Effector memory CD8-positive, alpha-beta T cell (primary cell): ENCODE data around the gene SCUBE3.

Experiments used
- ATAC-seq: fragments of 150-1000 bp; cut with Tn5 transposase; replicated peaks from 2 replicates; pipeline ENCODE4 v1.10.0; 2021; ENCODE audit warnings: mild to moderate bottlenecking, moderate library complexity
- DNase-seq, 3 experiments: peaks; one replicate each; pipeline ENCODE4 v3.0.0; 2021
- H3K27ac Mint-ChIP-seq, 2 donors: one replicate each; pipeline ENCODE4 v1.8.0; 2022; ENCODE audit warnings: mild to moderate bottlenecking in 2 of 2, mixed read lengths in 2 of 2, moderate library complexity in 2 of 2
- H3K27me3 Mint-ChIP-seq, 2 donors: one replicate each; pipeline ENCODE4 v1.8.0; 2022; ENCODE audit warnings: mixed read lengths in 2 of 2
- H3K36me3 Mint-ChIP-seq: one replicate; pipeline ENCODE4 v1.8.0; 2022; ENCODE audit warnings: mild to moderate bottlenecking, moderate library complexity, mixed read lengths; ENCODE audit not compliant: insufficient read depth
- H3K4me1 Mint-ChIP-seq, 2 donors: one replicate each; pipeline ENCODE4 v1.8.0; 2022; ENCODE audit warnings: low read depth in 2 of 2, mixed read lengths in 2 of 2
- H3K4me3 Mint-ChIP-seq, 2 donors: one replicate each; pipeline ENCODE4 v1.8.0; 2022; ENCODE audit warnings: mild to moderate bottlenecking in 2 of 2, mixed read lengths in 2 of 2, moderate library complexity in 2 of 2
- H3K9me3 Mint-ChIP-seq, 2 donors: one replicate each; pipeline ENCODE4 v1.8.0; 2022; ENCODE audit warnings: mixed read lengths in 2 of 2

The SCUBE3 gene

GRCh38 chr6:35300848-35301247 is 87.1 kb downstream of the SCUBE3 start:
- H3K36me3 Mint-ChIP-seq: peaks cover 32% of the 10 kb centered on the region
- no peaks in the 10 kb centered on the region for H3K9me3 Mint-ChIP-seq
- DNase-seq (peak in 2 of 3 experiments; percentile 33 to 34), ATAC-seq (peak; percentile 47)
- peak overlapping the region; percentile 88 to 95 for H3K27ac Mint-ChIP-seq
- H3K4me1 Mint-ChIP-seq: peaks cover 56 to 60% of the 10 kb centered on the region in 2 donors
- H3K4me3 Mint-ChIP-seq: peak overlapping the region; percentile 83 to 90
- no peaks in the 10 kb centered on the region for H3K27me3 Mint-ChIP-seq
